GM10248 (cell line): ENCODE data around the gene MICU1.
"Not testable (repeated sequence)": the region's sequence is repeated elsewhere in the genome, so short reads cannot be mapped to it uniquely, and the experiment has no call there.

Experiments used
- CTCF ChIA-PET: fragments of 300-600 bp; sonication (Branson Sonifier 250); formaldehyde crosslinking; extraction: SDS; loops from one replicate; lab custom pipeline; 2021; ENCODE audit warnings: antibody characterized with exemption; lab: Yijun Ruan, JAX
- POLR2A ChIA-PET: fragments of 350-650 bp; sonication (Branson Sonifier 250); formaldehyde crosslinking; extraction: SDS; loops from one replicate; lab custom pipeline; 2020; ENCODE audit warnings: antibody characterized with exemption; lab: Yijun Ruan, JAX
- DNase-seq: peaks from one replicate; pipeline ENCODE4 v3.0.0; 2012; ENCODE audit errors: extremely low spot score
- CTCF ChIP-seq: IDR thresholded peaks from 2 replicates; pipeline ENCODE4 v1.5.1; 2012; ENCODE audit warnings: mild to moderate bottlenecking, low read depth; ENCODE audit errors: extremely low read depth, missing control alignments, control extremely low read depth

MICU1 gene

GRCh38 chr10:72557362-72557761 is 68.5 kb downstream of the MICU1 start:
- no peak for DNase-seq
- CTCF ChIA-PET, result interaction anchor here (2.2 to 2.3 kb wide), 2 partner anchors 9 to 10 kb away, joined by 6 to 9 read pairs; no protein-coding TSS in a partner anchor
- POLR2A ChIA-PET, result no interaction called here
- TF ChIP-seq CTCF, result no peak

DNA sequence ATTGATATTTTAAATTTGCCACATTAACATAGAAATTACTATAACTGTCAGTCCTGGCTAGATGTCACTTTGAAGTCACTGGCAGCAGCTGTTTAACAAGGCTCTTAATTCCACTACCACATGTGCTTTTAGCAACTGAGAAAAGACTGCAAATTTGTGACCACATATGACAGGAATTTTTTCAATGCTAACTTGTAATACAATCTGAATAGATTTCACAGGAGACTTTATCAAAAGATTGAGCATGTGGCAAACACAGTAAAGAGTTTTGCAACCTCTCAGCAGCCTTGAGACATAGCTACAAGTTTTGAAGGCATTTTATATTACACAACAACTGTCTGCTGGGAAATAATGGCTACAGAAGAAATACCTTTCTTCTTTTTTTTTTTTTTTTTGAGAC is 73.0 kb downstream of the MICU1 start:
- POLR2A ChIA-PET, result no interaction called here
- CTCF ChIA-PET, result no interaction called here
- no peak for TF ChIP-seq CTCF
- no peak for DNase-seq

- no peak for DNase-seq
- no peak for TF ChIP-seq CTCF
- ChIA-PET CTCF (no interaction called here), POLR2A (no interaction called here)
Measured at GRCh38 chr10:72550239-72550638, 75.6 kb downstream of the MICU1 start.

- ChIA-PET POLR2A (no interaction called here), CTCF (interaction anchor here (1.0 kb wide), 1 partner anchor 12 kb away, joined by 3 read pairs; no protein-coding TSS in a partner anchor)
- no peak for TF ChIP-seq CTCF
- no peak for DNase-seq
Measured at GRCh38 chr10:72545546-72545945, 80.3 kb downstream of the MICU1 start.

DNA sequence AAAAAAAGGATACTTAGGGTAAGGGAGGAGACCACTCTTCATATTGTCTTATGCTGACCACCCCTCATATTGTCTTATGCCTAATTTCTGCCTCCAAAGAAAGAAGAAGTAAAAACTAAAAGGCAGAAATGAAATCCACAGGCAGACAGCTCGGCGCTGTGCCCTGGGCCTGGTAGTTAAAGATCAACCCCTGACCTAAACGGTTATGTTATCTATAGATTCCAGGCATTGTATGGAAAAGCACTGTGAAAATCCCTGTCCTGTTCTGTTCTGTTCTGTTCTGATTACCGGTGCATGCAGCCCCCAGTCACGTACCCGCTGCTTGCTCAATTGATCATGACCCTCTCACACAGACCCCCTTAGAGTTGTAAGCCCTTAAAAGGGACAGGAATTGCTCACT is 82.0 kb downstream of the MICU1 start:
- POLR2A ChIA-PET, CTCF ChIA-PET, DNase-seq: not testable (repeated sequence)

- ChIA-PET CTCF (interaction anchor here (1.1 kb wide), 1 partner anchor 9 kb away, joined by 4 read pairs; no protein-coding TSS in a partner anchor), POLR2A (no interaction called here)
- TF ChIP-seq CTCF, result no peak
- no peak for DNase-seq
Measured at GRCh38 chr10:72542396-72542815, 83.5 kb downstream of the MICU1 start.

GRCh38 chr10:72541337-72541736 is 84.5 kb downstream of the MICU1 start:
- ChIA-PET CTCF (no interaction called here), POLR2A (no interaction called here)
- no peak for DNase-seq
- no peak for TF ChIP-seq CTCF
